A673 (cell line): Measurements from ENCODE around the gene RIMS4. TPM values are rescaled to one million over a fixed set of nuclear protein-coding genes. Genes with fewer than 3 reads are reported as not detected.
A peak's percentile ranks its signal among the peaks of the same experiment; 100 is the strongest.

Experiments
- BruUV-seq: library from RNA; stranded (reverse); fragments of 400-500 nt; replicated peaks from 2 replicates; lab custom pipeline; 2021; lab: Mats Ljungman, UMichigan
- CTCF ChIA-PET: fragments of 300-600 bp; sonication (Branson Sonifier 250); formaldehyde crosslinking; loops from one replicate; lab custom pipeline; 2022; ENCODE audit warnings: antibody characterized with exemption; lab: Charles Lee
- POLR2A ChIA-PET: fragments of 300-600 bp; sonication (Branson Sonifier 250); formaldehyde crosslinking; loops from one replicate; lab custom pipeline; 2022; ENCODE audit warnings: antibody characterized with exemption; ENCODE audit not compliant: low non-redundant PET; lab: Charles Lee
- DNase-seq: peaks from one replicate; pipeline ENCODE4 v3.0.0-alpha.2; 2015; ENCODE audit warnings: low spot score
- H3K27ac ChIP-seq: fragments of 200-600 bp; sonication (generic); 2 replicates; pipeline ENCODE4 v1.5.1; 2016; ENCODE audit warnings: mixed run types, low read depth, mild to moderate bottlenecking, mixed read lengths, antibody characterized with exemption, low read length; ENCODE audit not compliant: poor library complexity, severe bottlenecking
- H3K27me3 ChIP-seq: fragments of 200-600 bp; sonication (generic); replicated peaks from 2 replicates; pipeline ENCODE4 v1.6.1; 2017; ENCODE audit warnings: mixed run types, low read depth, mild to moderate bottlenecking, mixed read lengths, antibody characterized with exemption, low read length; ENCODE audit not compliant: insufficient read depth, poor library complexity
- H3K36me3 ChIP-seq: fragments of 200-600 bp; sonication (generic); 2 replicates; pipeline ENCODE4 v1.6.1; 2016; ENCODE audit warnings: mixed run types, mild to moderate bottlenecking, mixed read lengths, antibody characterized with exemption, low read length; ENCODE audit not compliant: insufficient read depth, poor library complexity, severe bottlenecking
- H3K4me1 ChIP-seq: fragments of 200-600 bp; sonication (generic); 2 replicates; pipeline ENCODE4 v1.6.1; 2017; ENCODE audit warnings: mixed run types, mild to moderate bottlenecking, mixed read lengths, antibody characterized with exemption, low read length; ENCODE audit not compliant: insufficient read depth, poor library complexity, severe bottlenecking
- H3K4me3 ChIP-seq: fragments of 200-600 bp; sonication (generic); 2 replicates; pipeline ENCODE4 v1.5.1; 2016; ENCODE audit warnings: low read depth, mixed run types, mild to moderate bottlenecking, mixed read lengths, low read length; ENCODE audit not compliant: poor library complexity, severe bottlenecking
- H3K9me3 ChIP-seq: fragments of 200-600 bp; sonication (generic); 2 replicates; pipeline ENCODE4 v1.6.1; 2016; ENCODE audit warnings: mixed run types, low read depth, mild to moderate bottlenecking, mixed read lengths, antibody characterized with exemption, low read length; ENCODE audit not compliant: poor library complexity, severe bottlenecking
- CTCF ChIP-seq: fragments of 300-800, 200-600 bp; sonication (generic); conservative IDR thresholded peaks from 2 replicates; pipeline ENCODE4 v1.5.1; 2017; ENCODE audit warnings: low read depth, mild to moderate bottlenecking, antibody characterized with exemption, low read length, moderate library complexity, mixed read lengths
- EZH2 ChIP-seq: fragments of 200-600 bp; sonication (generic); IDR thresholded peaks from 2 replicates; pipeline ENCODE4 v1.6.1; 2017; ENCODE audit warnings: borderline replicate concordance, low read depth, mild to moderate bottlenecking, mixed read lengths, antibody characterized with exemption, low read length; ENCODE audit not compliant: poor library complexity, severe bottlenecking
- intact Hi-C: fragments of 100-400 bp; cut with micrococcal nuclease; formaldehyde crosslinking; loops from one replicate; pipeline ENCODE4 v1.10.0; 2022; ENCODE audit not compliant: unreplicated experiment
- total RNA-seq: library from RNA; stranded (reverse); gene quantifications from 2 replicates; pipeline ENCODE4 v1.2.3, GENCODE V29; 2021

The RIMS4 gene
- total RNA-seq, 1 experiment from 2014 or later = 0.39 TPM

- ChIA-PET POLR2A (interaction anchor here (0.5 kb wide), 1 partner anchor 139 kb away, joined by 3 read pairs; the partner anchor contains the start of gene YWHAB), CTCF (interaction anchor here (0.6 to 1.8 kb wide), 4 partner anchors 10 to 349 kb away, joined by 3 to 5 read pairs (median 4); no protein-coding TSS in a partner anchor)
- DNase-seq = peak; percentile 48
- H3K4me3 ChIP-seq = peak overlapping the region; percentile 43
- intact Hi-C loops = loop anchor here (1.0 kb wide), 1 partner anchor 121 kb away; no protein-coding TSS in a partner anchor
- H3K27ac ChIP-seq = no peak overlapping the region
- H3K36me3 ChIP-seq = no peaks in the 10 kb centered on the region
- peaks cover 14% of the 10 kb centered on the region for H3K4me1 ChIP-seq
- TF ChIP-seq EZH2 (no peak), CTCF (no peak)
- H3K9me3 ChIP-seq = no peaks in the 10 kb centered on the region
- BruUV-seq = no TSS peak
- H3K27me3 ChIP-seq = peaks cover 18% of the 10 kb centered on the region
Measured at GRCh38 chr20:44746367-44747165, 63.8 kb downstream of the RIMS4 start.

GRCh38 chr20:44745598-44746366, 64.6 kb downstream of the RIMS4 start, which contains the start of gene KCNK15:
KCNK15 (plus strand) TSS chr20:44745865; CDS start chr20:44745911, 46 bp downstream.
- ChIA-PET POLR2A (interaction anchor here (0.5 kb wide), 1 partner anchor 140 kb away, joined by 3 read pairs; the partner anchor contains the start of gene YWHAB), CTCF (interaction anchor here (1.1 kb wide), 1 partner anchor 350 kb away, joined by 4 read pairs; no protein-coding TSS in a partner anchor)
- Histone ChIP-seq H3K9me3 (no peaks in the 10 kb centered on the region), H3K27ac (no peak within 1 kb of the TSS), H3K36me3 (no peaks in the 10 kb centered on the region), H3K27me3 (peaks cover 18% of the 10 kb centered on the region), H3K4me3 (peak within 1 kb of the TSS; percentile 43), H3K4me1 (peaks cover 14% of the 10 kb centered on the region)
- DNase-seq = no peak
- intact Hi-C loops = no loop called here
- no peak for TF ChIP-seq CTCF
- no peak for TF ChIP-seq EZH2
- no TSS peak for BruUV-seq

GRCh38 chr20:44745122-44745597, 65.2 kb downstream of the RIMS4 start:
- BruUV-seq = no TSS peak
- CTCF ChIA-PET = no interaction called here
- Histone ChIP-seq H3K4me3 (no peak overlapping the region), H3K27me3 (peaks cover 16% of the 10 kb centered on the region), H3K27ac (no peak overlapping the region), H3K36me3 (no peaks in the 10 kb centered on the region), H3K9me3 (no peaks in the 10 kb centered on the region), H3K4me1 (peaks cover 14% of the 10 kb centered on the region)
- POLR2A ChIA-PET = no interaction called here
- TF ChIP-seq EZH2 (no peak), CTCF (no peak)
- no peak for DNase-seq
- intact Hi-C loops = no loop called here
